Activated CD8-positive, alpha-beta memory T cell treated with anti-CD3 and anti-CD28 coated beads for 1 hour (primary cell): ENCODE data around the gene NTRK3.
"Not testable (repeated sequence)": the region's sequence is repeated elsewhere in the genome, so short reads cannot be mapped to it uniquely, and the experiment has no call there.

Source experiments
- DNase-seq, 2 donors: peaks; one replicate each; pipeline ENCODE4 v3.0.0-alpha.2; 2020; ENCODE audit warnings: low read depth in 1 of 2; ENCODE audit errors: extremely low read depth in 1 of 2

NTRK3 gene

DNA sequence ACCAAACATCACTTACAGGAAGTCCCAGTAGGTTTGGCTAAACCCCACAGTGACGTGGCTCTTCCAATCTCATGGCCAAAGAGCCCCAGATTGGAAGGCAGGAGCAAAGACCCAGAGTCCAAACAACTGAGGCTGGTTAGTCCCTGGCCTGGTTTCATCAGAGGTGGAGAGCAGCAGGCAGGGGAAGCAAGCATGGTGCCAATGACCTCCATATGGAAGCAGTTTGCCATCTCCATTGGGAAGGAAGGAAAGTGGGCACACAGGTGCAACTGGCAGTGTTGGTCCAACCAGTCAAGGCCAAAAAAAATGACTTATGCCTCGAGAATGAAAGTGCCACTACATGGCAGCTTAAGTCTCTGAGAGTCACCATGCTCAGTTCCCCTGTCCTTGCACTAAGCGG lies 175.9 kb downstream of the NTRK3 start:
- DNase-seq, result no peak

DNA sequence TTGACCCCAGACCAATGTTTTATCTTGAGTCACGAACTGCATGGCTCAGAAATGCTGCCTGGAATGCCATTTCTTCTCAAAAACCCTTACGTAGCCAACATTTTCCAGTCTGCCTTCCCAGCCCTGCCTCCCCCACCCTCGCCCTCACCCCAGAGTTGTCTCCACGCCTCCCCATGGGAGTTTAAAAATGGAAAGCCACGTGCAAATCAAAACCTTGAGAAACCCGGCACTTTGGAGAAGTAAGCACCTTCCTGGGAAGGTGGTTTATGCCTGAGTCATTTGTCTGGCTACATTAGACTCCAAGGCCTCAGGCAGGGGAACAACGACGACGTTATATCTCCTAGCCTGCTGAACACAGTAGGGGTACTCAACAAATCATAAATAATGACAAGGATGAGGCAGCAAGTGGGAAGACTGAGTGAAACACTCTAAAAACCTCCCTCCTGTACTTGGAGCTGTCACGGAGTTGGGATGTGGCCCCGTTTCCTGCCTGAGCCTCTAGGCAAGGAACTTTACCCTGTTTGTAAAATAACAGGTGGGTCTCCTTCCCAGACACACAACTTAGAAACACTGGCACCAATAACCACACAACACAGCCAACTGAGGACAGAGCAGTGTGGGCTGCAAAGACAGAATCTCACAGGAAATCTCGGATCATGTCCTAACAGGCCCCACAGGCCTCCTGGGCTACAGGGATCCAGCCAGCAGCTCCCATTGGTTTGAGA lies 179.1 kb downstream of the NTRK3 start:
- no peak for DNase-seq

DNA sequence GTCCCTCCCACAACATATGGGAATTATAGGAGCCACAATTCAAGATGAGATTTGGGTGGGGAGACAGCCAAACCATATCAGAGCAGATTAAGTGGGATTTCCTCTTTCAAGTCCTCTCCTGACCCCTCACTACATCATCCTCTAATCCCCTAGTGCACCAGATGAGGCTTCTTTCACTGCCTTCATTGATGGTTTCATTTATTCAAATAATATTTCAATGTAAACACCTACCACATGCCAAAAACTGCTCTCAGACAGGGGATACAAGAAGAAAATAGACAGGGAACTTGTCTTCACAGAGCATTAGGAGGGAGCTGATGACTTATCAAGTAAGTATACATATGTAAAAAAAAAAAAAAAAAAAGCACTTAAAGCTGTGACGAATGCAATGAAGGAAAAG lies 180.2 kb downstream of the NTRK3 start:
- no peak for DNase-seq

DNA sequence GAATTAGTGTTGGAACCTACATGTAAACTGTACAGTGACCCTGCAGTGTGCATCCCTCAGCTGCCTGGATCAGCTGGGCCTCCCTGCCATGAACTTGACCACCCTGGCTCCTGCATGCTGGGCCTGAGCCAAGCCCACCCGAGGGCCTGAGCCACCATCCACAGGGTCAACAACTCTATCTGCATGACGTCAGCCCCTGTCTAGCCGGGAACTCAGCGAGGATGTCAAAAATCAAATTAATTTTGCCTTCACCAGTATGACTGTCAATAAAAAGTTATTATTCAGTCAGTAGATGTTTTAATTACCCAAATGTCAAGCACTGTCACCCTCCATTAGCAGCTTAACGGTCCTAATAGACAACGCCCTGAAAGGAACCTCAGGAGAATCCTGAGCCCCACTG lies 181.4 kb downstream of the NTRK3 start:
- DNase-seq, result no peak

DNA sequence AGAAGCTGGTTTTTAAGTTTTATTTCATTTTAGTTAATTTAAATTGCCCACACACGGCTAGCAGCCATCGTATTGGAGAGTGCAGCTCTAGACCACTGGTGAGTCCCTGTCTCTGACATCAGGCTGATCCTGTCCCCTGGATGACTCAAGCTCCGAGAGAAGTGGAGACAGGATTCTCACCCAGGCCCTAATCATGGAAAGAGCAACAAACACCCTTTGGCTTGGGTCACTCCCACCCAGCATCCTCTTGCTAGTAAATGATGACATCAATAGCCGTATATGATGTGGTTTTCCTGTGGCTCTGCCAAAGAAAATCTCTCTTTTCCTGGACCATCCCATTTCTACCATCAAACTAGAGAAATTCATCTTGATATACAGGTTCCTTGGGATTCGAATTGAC lies 182.2 kb downstream of the NTRK3 start:
- no peak for DNase-seq

DNA sequence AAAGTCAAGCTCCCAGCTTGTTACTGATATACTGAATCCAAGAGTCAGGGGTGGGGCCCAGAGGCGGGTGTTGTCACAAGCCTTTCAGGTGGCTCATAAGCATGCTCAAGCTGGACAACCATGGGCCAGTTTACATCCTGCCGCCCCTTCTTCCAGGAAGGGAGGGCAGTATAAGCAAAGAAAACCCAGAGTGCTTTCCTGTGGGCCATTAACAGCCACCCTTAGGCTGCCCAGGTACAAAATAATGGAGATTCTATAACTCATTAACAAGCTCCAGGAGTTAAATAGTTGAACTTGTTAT lies 183.2 kb downstream of the NTRK3 start:
- no peak for DNase-seq

DNA sequence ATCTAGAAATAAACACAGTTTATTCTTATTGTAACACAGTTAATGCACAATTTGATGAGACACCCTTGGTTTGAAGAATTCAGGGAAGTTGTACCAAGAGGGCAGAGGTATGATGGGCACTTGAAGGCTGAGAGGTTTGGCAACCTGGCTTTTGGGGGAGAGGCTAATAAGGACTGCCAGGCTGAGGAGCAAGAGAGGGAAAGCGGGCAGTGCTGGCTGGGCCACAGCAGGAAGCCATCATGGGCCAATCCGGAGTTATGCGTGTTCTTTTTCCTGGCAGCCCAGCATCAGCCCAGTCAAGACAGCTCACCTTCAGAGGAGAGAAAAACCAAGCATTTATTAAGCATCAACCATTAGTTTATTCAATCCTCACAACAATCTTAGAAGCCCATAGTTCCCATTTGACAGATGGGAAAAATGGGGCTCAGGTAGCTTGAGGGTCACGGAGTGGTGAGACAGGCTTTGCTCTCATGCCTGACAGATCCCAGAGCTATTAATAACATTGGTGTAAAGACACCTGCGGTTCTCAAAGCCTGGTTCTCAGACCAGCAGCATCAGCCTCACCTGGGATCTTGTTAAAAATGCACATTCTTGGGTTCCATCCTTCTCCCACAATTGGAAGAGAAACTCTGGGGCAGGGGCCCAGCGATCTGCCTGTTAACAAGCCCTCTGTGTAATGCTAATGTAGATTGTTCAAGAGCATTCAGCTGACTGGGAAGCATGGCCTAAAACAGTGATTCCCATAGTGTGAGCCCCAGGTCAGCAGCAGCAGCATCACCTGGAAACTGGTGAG lies 183.7 kb downstream of the NTRK3 start:
- DNase-seq, result no peak

DNA sequence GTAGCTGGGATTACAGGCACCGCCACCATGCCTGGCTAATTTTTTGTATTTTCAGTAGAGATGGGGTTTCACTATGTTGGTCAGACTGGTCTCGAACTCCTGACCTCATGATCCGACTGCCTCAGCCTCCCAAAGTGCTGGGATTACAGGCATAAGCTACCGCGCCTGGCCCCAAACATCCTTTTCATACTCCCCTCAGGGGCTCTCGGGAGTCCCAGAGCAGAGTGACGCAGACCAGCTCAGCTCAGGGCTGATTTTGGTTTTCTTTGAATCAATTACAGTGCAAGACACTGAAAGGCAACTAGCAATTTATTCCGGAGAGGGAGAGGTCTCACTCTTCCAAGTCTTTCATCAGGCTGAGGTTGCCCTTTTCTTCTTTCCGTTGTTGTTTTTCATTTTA lies 184.4 kb downstream of the NTRK3 start:
- not testable (repeated sequence) for DNase-seq

DNA sequence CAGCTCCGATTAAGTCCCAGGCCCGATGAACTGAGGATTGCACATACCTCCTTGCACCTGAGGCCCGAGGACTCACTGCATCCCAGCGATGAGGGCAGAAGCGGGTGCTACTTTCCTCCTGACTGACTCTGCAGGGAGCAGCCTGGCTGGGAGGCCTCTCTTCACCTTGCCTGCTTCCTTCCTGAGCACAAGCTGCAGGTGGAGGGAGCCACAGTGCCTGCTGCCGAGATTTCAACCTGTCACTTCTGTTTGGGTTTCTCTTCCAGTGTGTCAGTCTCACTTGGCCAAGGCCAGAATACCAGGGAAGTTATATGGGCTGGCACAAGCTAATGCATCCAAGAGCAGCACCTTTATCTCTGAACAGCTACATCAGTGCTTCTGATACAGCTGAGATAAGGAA lies 185.4 kb downstream of the NTRK3 start:
- no peak for DNase-seq

DNA sequence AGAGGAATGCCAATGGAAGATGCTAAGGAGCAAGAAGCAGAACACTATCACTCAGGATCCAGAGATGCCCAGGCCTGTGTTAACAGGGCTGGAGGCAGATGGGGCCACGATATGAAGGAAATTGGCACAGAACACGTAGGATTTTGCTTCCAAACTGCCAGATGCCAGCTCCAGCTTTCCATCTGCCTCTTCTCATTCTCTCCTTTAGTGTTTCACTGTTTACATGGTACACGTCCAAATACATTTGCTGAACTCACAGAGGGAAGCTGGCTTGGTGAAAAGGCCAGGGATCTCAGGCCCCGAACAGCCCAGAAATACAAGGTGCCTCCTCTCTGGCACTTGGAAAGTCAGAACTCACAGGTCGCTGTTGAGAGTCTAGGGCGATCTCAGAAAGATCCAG lies 187.0 kb downstream of the NTRK3 start:
- no peak for DNase-seq

DNA sequence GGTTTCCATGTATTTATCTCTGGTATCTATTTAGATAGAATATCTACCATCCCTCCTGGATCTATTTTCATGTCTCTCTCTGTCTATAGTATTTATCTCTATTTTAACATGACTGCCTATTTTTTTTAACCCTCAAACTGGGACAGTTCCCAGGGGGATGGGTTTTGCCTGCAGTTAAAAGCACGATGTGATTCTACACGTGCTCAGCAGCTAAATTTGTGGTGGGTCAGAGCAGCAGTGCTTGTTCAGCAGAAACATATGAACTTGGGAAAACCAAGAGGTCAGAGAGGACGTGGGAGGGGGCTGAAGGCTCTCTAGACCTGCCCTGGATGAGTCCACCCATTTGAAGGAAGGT lies 189.2 kb downstream of the NTRK3 start:
- DNase-seq, result no peak

DNA sequence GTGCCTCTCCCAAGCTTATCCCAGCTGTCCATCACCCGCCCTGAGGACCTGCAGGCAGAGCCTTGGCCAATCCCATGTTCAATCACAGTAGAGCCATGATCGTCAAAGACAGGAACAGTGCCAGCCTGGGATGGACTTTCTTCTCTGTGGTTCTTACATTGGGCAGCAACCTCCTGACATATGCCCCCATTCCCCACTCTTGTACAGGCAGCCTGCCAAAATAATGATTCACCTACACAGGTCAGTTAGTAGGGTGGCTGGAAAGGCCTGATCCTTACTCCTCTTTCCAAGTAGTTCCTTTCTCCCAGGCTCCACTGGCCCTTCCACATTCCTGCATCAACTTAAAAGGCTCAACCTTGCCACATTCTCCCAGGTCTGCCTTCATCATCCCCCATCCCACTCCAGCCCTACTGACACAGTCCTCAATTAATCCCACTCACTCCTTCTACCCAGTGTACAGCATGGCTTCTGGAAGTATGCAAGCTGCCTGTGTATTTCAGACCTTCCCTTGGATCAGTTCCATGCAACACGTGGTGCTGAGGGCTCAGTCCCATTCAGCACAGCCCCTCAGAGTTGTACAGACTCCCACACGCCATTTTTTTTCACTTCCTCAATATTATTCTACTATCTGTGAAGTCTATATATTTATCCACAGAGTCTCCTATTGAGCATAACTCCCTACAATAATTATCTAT lies 189.8 kb downstream of the NTRK3 start:
- DNase-seq, result no peak

DNA sequence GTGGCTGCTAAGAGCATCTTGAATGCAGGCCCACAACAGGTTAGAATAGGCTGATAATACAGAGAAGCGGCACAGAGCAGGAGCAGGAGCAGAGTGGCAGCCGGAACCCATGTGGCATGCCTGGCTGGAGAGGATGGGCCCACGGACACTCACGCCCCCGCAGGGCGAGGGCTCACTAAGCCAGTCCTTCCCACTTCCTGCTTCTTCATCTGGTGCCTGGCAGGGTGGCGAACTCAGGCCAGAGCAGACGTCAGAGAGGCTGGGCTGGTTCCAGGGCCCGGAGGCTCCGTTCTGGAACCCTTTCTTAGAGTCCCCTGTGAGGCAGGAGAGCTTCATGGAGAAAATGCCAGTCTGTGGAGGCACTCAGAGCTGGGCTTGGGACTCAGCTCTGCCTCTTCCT lies 195.1 kb downstream of the NTRK3 start:
- DNase-seq, result no peak

DNA sequence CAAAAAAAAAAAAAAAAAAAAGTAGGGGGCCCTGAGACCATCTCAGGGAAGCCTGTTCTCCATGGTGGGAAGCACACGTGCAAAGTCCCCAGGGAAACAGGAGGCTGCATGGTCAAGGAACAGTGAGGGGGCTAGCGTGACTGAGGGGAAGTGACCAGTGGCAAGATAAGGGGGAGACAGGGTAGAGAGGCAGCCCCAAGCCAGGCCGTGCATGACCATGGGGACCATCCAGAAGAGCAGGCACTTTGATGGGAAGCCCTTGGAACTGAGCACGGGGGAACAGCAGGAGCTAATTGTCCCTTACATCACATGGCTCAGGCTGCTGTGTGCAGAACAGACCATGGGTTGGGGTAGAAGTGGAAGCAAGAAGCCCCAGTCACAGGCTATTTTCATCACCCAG lies 196.2 kb downstream of the NTRK3 start:
- no peak for DNase-seq

DNA sequence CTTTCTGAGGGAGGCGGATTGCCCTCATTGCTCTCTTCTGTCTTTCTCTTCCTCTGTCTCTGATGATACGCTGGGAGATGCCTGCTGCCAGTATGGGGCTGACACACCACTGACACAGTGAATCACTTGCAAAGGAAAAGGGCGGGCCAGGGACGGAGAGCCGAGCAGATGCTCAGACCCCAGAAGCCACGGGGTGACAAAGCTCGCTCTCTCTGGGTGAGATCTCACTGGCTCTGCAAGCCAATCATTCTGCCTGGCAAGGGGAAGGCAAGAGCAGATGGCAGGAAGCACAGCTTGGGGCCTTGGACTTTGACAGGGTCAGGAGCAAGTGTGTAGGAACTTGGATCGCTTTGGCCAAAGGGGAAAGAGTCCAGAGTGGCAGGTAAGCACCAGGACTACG lies 198.7 kb downstream of the NTRK3 start:
- DNase-seq, result no peak

DNA sequence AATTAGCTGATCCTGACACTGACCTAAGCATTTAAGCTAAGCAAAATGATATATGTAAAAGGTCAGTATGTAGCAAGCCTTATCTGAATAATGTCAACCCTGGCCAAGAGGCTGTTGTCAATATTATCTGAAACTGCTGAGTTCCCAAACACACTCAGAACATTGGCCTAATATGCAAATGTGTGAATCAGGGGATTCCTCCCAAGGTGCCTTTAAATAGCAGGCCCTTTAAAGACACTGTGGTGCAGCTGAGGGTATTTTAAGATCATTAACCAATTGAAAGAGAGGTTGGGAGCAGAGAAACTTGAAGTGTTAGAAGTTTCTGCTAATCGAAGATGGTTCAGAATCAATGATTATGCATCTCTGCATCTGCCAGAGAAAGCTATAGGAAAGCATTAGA lies 207.0 kb downstream of the NTRK3 start:
- no peak for DNase-seq

DNA sequence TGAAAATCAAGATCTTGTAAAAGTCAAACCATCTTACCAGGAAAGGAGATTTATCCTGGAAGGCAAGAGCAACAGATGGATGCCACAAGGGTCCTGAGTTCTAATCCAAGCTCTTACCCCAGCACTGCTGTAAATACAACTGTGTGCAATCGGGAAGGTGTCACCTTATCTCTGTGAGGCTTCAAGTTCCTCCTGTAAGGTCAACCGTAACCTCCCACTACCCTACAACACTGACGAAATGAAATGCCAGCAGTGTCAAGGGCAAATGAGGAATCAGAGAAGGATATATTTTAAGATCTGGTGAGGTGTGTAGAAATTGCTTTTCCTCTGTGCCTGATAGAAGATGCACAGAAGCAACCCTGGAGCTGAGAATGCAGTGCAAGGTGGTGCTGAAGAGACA lies 207.8 kb downstream of the NTRK3 start:
- DNase-seq, result no peak

DNA sequence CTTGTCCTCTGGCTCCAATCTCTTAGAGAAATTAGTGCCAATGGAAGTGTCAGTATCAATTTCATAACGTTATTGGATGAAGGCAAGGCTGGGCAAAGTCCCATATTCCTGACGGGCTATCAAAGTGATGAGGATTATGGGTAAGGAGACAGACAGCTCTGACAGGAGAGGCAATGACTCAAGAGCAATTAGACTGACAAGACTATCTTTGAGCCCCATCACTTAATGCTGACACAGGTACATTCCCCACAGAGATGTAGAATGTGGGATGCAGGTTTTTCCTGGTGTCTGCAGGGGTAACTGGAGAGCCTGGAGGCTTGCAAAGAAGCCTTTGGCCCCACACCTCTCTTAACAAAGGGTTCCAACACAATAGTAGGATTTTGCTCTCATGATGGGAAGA lies 208.3 kb downstream of the NTRK3 start:
- no peak for DNase-seq

DNA sequence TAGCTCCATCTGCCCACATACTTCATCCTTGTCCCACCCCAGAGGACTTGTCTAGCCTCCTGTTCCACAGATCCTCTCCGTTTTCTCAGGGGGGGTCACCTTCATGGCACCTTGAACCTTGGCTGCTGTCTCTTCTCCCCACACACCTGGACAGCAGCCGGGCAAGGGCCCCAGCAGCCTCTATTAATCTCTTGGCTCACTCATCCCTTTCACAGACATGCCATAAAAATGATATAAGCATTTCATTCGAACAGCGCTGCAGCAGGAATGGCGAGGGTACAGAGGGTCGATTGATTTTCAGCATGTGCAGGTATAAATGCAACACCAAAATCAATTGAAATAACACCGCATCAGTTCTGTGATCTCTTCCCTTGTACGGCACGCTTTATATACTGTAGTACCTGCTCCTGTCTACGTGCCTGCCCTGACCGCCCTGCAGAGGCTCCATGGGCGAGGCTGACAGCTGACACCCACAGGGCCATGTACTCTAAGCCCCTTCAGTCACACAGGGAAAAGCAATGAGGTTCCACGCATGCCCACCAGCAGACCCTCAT lies 209.9 kb downstream of the NTRK3 start:
- no peak for DNase-seq

DNA sequence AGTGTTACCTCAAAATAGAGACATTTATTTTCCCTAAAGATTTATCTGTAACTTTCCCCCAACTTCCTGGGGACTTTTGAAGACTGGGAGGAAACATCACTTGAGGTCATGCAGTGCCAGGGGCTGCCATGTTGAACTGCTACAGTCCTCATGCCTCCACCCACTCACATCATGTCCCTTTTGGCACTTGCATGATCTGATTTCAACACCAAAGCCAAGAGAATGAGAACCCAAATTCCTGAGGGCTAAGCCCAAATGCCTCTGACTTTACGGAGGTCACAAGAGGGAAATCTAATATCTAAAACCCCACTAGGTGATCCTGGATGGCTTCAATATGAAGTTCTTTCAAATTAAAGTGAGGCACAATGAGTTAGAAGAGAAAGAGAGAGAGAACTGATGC lies 213.1 kb downstream of the NTRK3 start:
- DNase-seq, result no peak

DNA sequence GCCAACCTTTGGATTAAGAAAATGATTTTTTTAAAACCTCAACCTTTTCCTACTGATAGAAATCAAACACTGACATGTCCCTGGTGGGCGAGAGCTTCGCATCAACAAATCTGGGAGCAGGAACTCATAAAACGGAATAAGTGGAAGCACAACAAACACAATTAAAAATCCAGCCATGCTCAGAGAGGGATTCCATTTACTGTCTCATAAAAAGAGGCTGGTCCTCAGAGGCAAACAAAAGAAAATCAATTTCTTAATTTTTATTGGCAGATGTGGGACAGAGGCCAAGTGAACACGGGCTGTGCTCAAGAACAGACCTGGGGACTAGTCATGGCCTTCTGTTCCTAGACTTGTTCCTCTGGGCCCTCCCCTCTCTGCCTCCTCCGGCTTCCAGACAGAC lies 214.5 kb downstream of the NTRK3 start:
- no peak for DNase-seq

DNA sequence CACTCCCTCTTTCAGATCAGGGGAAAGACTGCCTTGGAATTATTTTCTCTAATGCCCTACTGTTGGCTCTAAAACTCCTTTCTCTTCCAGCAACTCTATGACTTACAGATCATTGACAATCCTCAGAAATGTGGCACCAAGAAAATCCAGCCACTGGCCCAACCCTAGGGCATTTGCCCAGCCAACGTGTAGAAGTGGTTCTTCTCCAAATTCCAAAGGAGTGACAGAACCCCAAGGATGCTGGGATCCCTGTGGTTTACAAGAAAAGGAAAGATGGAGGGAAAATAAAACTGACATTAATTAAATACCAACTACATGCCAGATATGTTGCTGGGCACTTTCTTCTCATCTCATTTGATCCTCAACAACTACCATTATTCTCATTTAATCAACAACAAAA lies 216.0 kb downstream of the NTRK3 start:
- no peak for DNase-seq
